Mesothelial cell of epicardium (in vitro differentiated cells): ENCODE measurements around the gene DOK6. TPM values are rescaled to one million over a fixed set of nuclear protein-coding genes. Genes with fewer than 3 reads are reported as not detected.

Experiments
- DNase-seq, 2 experiments: peaks; one replicate each; pipeline ENCODE4 v3.0.0; 2021; ENCODE audit warnings: low spot score in 2 of 2; ENCODE audit not compliant: unreplicated experiment in 2 of 2
- H3K27ac Mint-ChIP-seq: 2 replicates; pipeline ENCODE4 v1.8.0; 2021; ENCODE audit warnings: mixed read lengths
- H3K27me3 Mint-ChIP-seq: 2 replicates; pipeline ENCODE4 v1.8.0; 2021; ENCODE audit warnings: low read depth, mixed read lengths
- H3K36me3 Mint-ChIP-seq: 2 replicates; pipeline ENCODE4 v1.8.0; 2021; ENCODE audit warnings: mixed read lengths
- H3K4me1 Mint-ChIP-seq: 2 replicates; pipeline ENCODE4 v1.8.0; 2021; ENCODE audit warnings: mixed read lengths
- H3K4me3 Mint-ChIP-seq: 2 replicates; pipeline ENCODE4 v1.8.0; 2021; ENCODE audit warnings: mild to moderate bottlenecking, moderate library complexity, mixed read lengths
- H3K9me3 Mint-ChIP-seq: 2 replicates; pipeline ENCODE4 v1.8.0; 2021; ENCODE audit warnings: mixed read lengths
- CTCF ChIP-seq: fragments of 200-600 bp; sonication (generic); IDR thresholded peaks from one replicate; pipeline ENCODE4 v1.5.0; 2021; ENCODE audit warnings: antibody characterized with exemption; ENCODE audit not compliant: unreplicated experiment
- total RNA-seq: library from RNA; stranded (reverse); gene quantifications from 3 replicates; pipeline ENCODE4 v1.2.1, GENCODE V29; 2021

The DOK6 gene
- total RNA-seq, 1 donor from 2014 or later, result 4.9 TPM

- Mint-ChIP-seq H3K4me1 (peaks cover 15% of the 10 kb centered on the region), H3K36me3 (no peaks in the 10 kb centered on the region), H3K27ac (no peak overlapping the region), H3K4me3 (no peak overlapping the region), H3K27me3 (no peaks in the 10 kb centered on the region), H3K9me3 (peaks cover 16% of the 10 kb centered on the region)
- DNase-seq, result no peak
- no peak for TF ChIP-seq CTCF
These were observed 355.3 kb downstream of the DOK6 start for GRCh38 chr18:69755856-69756496.

- Mint-ChIP-seq H3K9me3 (peaks cover 15% of the 10 kb centered on the region), H3K4me3 (no peak overlapping the region), H3K4me1 (peaks cover 15% of the 10 kb centered on the region), H3K36me3 (no peaks in the 10 kb centered on the region), H3K27me3 (no peaks in the 10 kb centered on the region), H3K27ac (peak overlapping the region; percentile 53)
- no peak for TF ChIP-seq CTCF
- DNase-seq, result no peak
These were observed 357.0 kb downstream of the DOK6 start for GRCh38 chr18:69757733-69758132.

GRCh38 chr18:69758458-69758857 lies 357.8 kb downstream of the DOK6 start:
- no peak overlapping the region for H3K4me3 Mint-ChIP-seq
- H3K4me1 Mint-ChIP-seq, result peaks cover 15% of the 10 kb centered on the region
- peaks cover 15% of the 10 kb centered on the region for H3K9me3 Mint-ChIP-seq
- DNase-seq, result no peak
- no peak overlapping the region for H3K27ac Mint-ChIP-seq
- H3K27me3 Mint-ChIP-seq, result no peaks in the 10 kb centered on the region
- TF ChIP-seq CTCF, result no peak
- H3K36me3 Mint-ChIP-seq, result no peaks in the 10 kb centered on the region

GRCh38 chr18:69759046-69759445 lies 358.4 kb downstream of the DOK6 start:
- Mint-ChIP-seq H3K9me3 (peaks cover 15% of the 10 kb centered on the region), H3K4me1 (peaks cover 15% of the 10 kb centered on the region)

GRCh38 chr18:69763002-69763401 lies 362.3 kb downstream of the DOK6 start:
- no peak for TF ChIP-seq CTCF
- Mint-ChIP-seq H3K9me3 (no peaks in the 10 kb centered on the region), H3K27ac (no peak overlapping the region), H3K36me3 (no peaks in the 10 kb centered on the region), H3K4me3 (no peak overlapping the region), H3K4me1 (peaks cover 8% of the 10 kb centered on the region), H3K27me3 (no peaks in the 10 kb centered on the region)
- DNase-seq, result no peak

More at GRCh38 chr18:69759046-69759445, 358.4 kb downstream of the DOK6 start:
- no peak for DNase-seq
- Mint-ChIP-seq H3K27ac (no peak overlapping the region), H3K27me3 (no peaks in the 10 kb centered on the region), H3K4me3 (no peak overlapping the region), H3K36me3 (no peaks in the 10 kb centered on the region)
- no peak for TF ChIP-seq CTCF
